MG63 (cell line): ENCODE results near the gene C10orf67. TPM values are rescaled to one million over a fixed set of nuclear protein-coding genes. Genes with fewer than 3 reads are reported as not detected.
"Not testable (repeated sequence)": the region's sequence is repeated elsewhere in the genome, so short reads cannot be mapped to it uniquely, and the experiment has no call there.

ENCODE experiments used
- DNase-seq: peaks from one replicate; pipeline ENCODE4 v3.0.0-alpha.2; 2020
- H3K27me3 ChIP-seq: fragments of 250-450 bp; sonication (Bioruptor Pico); 2 replicates; pipeline ENCODE4 v1.5.1; 2020; ENCODE audit warnings: mild to moderate bottlenecking, moderate library complexity
- H3K36me3 ChIP-seq: fragments of 250-450 bp; sonication (Bioruptor Pico); 2 replicates; pipeline ENCODE4 v1.5.1; 2020; ENCODE audit warnings: mild to moderate bottlenecking, moderate library complexity
- H3K4me3 ChIP-seq: fragments of 250-450 bp; sonication (Bioruptor Pico); 2 replicates; pipeline ENCODE4 v1.5.1; 2020; ENCODE audit warnings: mild to moderate bottlenecking, moderate library complexity
- H3K9me3 ChIP-seq: fragments of 250-450 bp; sonication (Bioruptor Pico); 2 replicates; pipeline ENCODE4 v1.5.1; 2020; ENCODE audit warnings: mild to moderate bottlenecking, moderate library complexity
- total RNA-seq: library from RNA; depleted of rRNA; stranded (reverse); fragments of >200 nt; shearing (Covaris generic); gene quantifications from 2 replicates; pipeline ENCODE4 v1.2.3, GENCODE V29; 2014; ENCODE audit warnings: low replicate concordance

Gene C10orf67
- total RNA-seq, 1 experiment from 2014 or later = not detected

- no peaks in the 10 kb centered on the region for H3K9me3 ChIP-seq
- no peak for DNase-seq
- peaks cover 2% of the 10 kb centered on the region; the same call in 1 of the 2 replicates for H3K27me3 ChIP-seq
- H3K36me3 ChIP-seq = no peaks in the 10 kb centered on the region
- H3K4me3 ChIP-seq = no peak overlapping the region
Observed at GRCh38 chr10:23258516-23258915, 86.1 kb downstream of the C10orf67 start.

- no peak for DNase-seq
- no peak overlapping the region for H3K4me3 ChIP-seq
Observed at GRCh38 chr10:23253780-23254179, 90.8 kb downstream of the C10orf67 start.

GRCh38 chr10:23252859-23253258 lies 91.7 kb downstream of the C10orf67 start:
- H3K27me3 ChIP-seq, H3K36me3 ChIP-seq, DNase-seq, H3K9me3 ChIP-seq, H3K4me3 ChIP-seq: not testable (repeated sequence)

More at GRCh38 chr10:23253780-23254179, 90.8 kb downstream of the C10orf67 start:
- no peaks in the 10 kb centered on the region for H3K27me3 ChIP-seq
- no peaks in the 10 kb centered on the region for H3K36me3 ChIP-seq
- H3K9me3 ChIP-seq = no peaks in the 10 kb centered on the region

- not testable (repeated sequence) for H3K4me3 ChIP-seq, H3K9me3 ChIP-seq, DNase-seq, H3K36me3 ChIP-seq, H3K27me3 ChIP-seq
Observed at GRCh38 chr10:23241779-23242178, 102.8 kb downstream of the C10orf67 start.

GRCh38 chr10:23238015-23238414 lies 106.6 kb downstream of the C10orf67 start:
- no peaks in the 10 kb centered on the region; the same call in 1 of the 2 replicates for H3K9me3 ChIP-seq
- no peaks in the 10 kb centered on the region for H3K27me3 ChIP-seq
- no peaks in the 10 kb centered on the region for H3K36me3 ChIP-seq
- no peak overlapping the region for H3K4me3 ChIP-seq
- DNase-seq = no peak

- no peaks in the 10 kb centered on the region for H3K9me3 ChIP-seq
- DNase-seq = no peak
- no peaks in the 10 kb centered on the region for H3K36me3 ChIP-seq
- no peaks in the 10 kb centered on the region for H3K27me3 ChIP-seq
- H3K4me3 ChIP-seq = no peak overlapping the region
Observed at GRCh38 chr10:23230582-23230981, 114.0 kb downstream of the C10orf67 start.

- Histone ChIP-seq H3K36me3 (no peaks in the 10 kb centered on the region), H3K27me3 (peaks cover 3% of the 10 kb centered on the region), H3K9me3 (no peaks in the 10 kb centered on the region), H3K4me3 (no peak overlapping the region)
- DNase-seq = no peak
Observed at GRCh38 chr10:23217471-23217870, 127.1 kb downstream of the C10orf67 start.

- Histone ChIP-seq H3K27me3 (peaks cover 17% of the 10 kb centered on the region), H3K4me3 (no peak overlapping the region), H3K36me3 (no peaks in the 10 kb centered on the region), H3K9me3 (no peaks in the 10 kb centered on the region)
- no peak for DNase-seq
Observed at GRCh38 chr10:23205972-23206642, 138.5 kb downstream of the C10orf67 start.

- Histone ChIP-seq H3K36me3 (no peaks in the 10 kb centered on the region), H3K27me3 (peaks cover 29% of the 10 kb centered on the region), H3K9me3 (no peaks in the 10 kb centered on the region), H3K4me3 (no peak overlapping the region)
- DNase-seq = no peak
Observed at GRCh38 chr10:23204773-23205172, 139.8 kb downstream of the C10orf67 start.

- DNase-seq = no peak
- H3K27me3 ChIP-seq = peaks cover 40% of the 10 kb centered on the region
- H3K4me3 ChIP-seq = no peak overlapping the region
Observed at GRCh38 chr10:23203369-23204325, 140.9 kb downstream of the C10orf67 start.

GRCh38 chr10:23202779-23203178 lies 141.8 kb downstream of the C10orf67 start:
- Histone ChIP-seq H3K9me3 (no peaks in the 10 kb centered on the region), H3K4me3 (no peak overlapping the region), H3K36me3 (no peaks in the 10 kb centered on the region), H3K27me3 (peaks cover 46% of the 10 kb centered on the region)
- DNase-seq = no peak

More at GRCh38 chr10:23203369-23204325, 140.9 kb downstream of the C10orf67 start:
- no peaks in the 10 kb centered on the region for H3K9me3 ChIP-seq
- H3K36me3 ChIP-seq = no peaks in the 10 kb centered on the region

GRCh38 chr10:23201837-23202236 lies 142.8 kb downstream of the C10orf67 start:
- no peak for DNase-seq
- Histone ChIP-seq H3K27me3 (peaks cover 48% of the 10 kb centered on the region), H3K36me3 (no peaks in the 10 kb centered on the region), H3K9me3 (no peaks in the 10 kb centered on the region), H3K4me3 (no peak overlapping the region)

- Histone ChIP-seq H3K27me3 (peaks cover 46% of the 10 kb centered on the region), H3K4me3 (no peak overlapping the region), H3K9me3 (no peaks in the 10 kb centered on the region), H3K36me3 (no peaks in the 10 kb centered on the region)
- DNase-seq = no peak
Observed at GRCh38 chr10:23200997-23201652, 143.5 kb downstream of the C10orf67 start.

- H3K27me3 ChIP-seq = peaks cover 49% of the 10 kb centered on the region
- H3K9me3 ChIP-seq = no peaks in the 10 kb centered on the region
- H3K36me3 ChIP-seq = no peaks in the 10 kb centered on the region
- no peak for DNase-seq
- no peak overlapping the region for H3K4me3 ChIP-seq
Observed at GRCh38 chr10:23200586-23200985, 144.0 kb downstream of the C10orf67 start.

- no peaks in the 10 kb centered on the region for H3K9me3 ChIP-seq
- no peak overlapping the region for H3K4me3 ChIP-seq
- no peaks in the 10 kb centered on the region for H3K36me3 ChIP-seq
- peaks cover 51% of the 10 kb centered on the region for H3K27me3 ChIP-seq
- no peak for DNase-seq
Observed at GRCh38 chr10:23199768-23200511, 144.7 kb downstream of the C10orf67 start.
